Measurements from ENCODE around the gene KIF19. TPM values are rescaled to one million over a fixed set of nuclear protein-coding genes. Genes with fewer than 3 reads are reported as not detected.

KIF19 gene
- polyA plus RNA-seq, 3 donors from 2014 or later = 1.9 to 6.1 (median 4.1) TPM

GRCh38 chr17:74292495-74292894 lies 33.5 kb upstream of the KIF19 start:
- H3K4me1 Mint-ChIP-seq = peaks cover 8 to 12% of the 10 kb centered on the region in 2 donors
- peaks cover 2 to 4% (median 2%) of the 10 kb centered on the region in 3 donors for H3K27me3 Mint-ChIP-seq (ENCODE audit: low read depth in 3 of 3)
- no peaks in the 10 kb centered on the region for H3K36me3 Mint-ChIP-seq
- no peak overlapping the region for H3K4me3 Mint-ChIP-seq
- no peak overlapping the region for H3K27ac Mint-ChIP-seq
- DNase-seq = no peak
- no peaks in the 10 kb centered on the region for H3K9me3 Mint-ChIP-seq

DNA sequence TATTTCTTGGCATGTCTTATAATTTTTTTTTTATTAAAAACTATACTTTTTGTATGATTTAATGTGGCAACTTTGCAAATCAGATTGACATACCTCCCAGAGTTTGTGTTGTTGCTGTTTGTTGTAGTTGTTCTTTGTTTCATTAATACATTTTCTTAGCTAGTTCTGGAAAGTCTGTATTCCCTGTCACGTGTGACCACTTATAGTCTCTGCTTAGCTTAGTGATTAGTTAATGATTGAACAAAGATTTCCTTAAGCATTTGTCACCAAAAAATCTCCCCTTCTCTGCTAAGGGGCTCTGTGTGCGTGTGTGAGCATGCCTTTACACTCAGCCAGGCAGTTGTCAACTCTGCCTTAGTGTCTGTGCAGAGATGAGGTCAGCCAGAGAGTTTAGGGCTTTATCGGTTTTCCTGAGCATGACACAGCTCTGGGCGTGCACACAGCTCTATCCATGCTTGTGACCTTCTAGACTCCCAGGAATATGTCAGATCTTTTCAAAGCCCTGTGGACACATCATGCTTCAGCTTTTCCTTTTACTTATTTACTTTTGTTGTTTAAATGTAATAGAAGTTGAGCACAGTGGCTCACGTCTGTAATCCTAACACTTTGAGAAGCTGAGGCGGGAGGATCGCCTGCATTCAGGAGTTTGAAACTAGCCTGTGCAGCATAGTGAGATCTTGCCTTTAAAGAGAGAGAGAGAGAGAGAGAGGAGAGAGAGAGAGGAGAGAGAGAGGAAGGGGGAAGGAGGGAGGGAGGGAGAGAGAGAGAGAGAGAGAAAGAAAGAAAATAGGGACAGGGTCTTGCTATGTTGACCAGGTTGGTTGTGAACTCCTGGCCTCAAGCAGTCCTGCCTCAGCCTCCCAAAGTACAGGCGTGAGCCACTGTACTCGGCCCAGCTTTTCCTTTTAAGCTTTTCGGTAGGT lies 30.1 kb upstream of the KIF19 start:
- Mint-ChIP-seq H3K36me3 (no peaks in the 10 kb centered on the region), H3K27ac (no peak overlapping the region), H3K4me1 (peaks cover 5 to 10% of the 10 kb centered on the region in 2 donors), H3K4me3 (no peak overlapping the region), H3K27me3 (ENCODE audit: low read depth in 3 of 3) (peaks cover 2 to 4% (median 3%) of the 10 kb centered on the region in 3 donors), H3K9me3 (no peaks in the 10 kb centered on the region)
- DNase-seq = no peak

- no peaks in the 10 kb centered on the region for H3K9me3 Mint-ChIP-seq
- DNase-seq = peak in 2 of 3 donors; percentile 17 to 45
- peak overlapping the region in 4 of 6 donors; percentile 3 to 41 (median 18) for H3K27ac Mint-ChIP-seq
- peaks cover 10 to 11% of the 10 kb centered on the region in 2 donors for H3K4me1 Mint-ChIP-seq
- peaks cover 3 to 6% (median 6%) of the 10 kb centered on the region in 3 donors for H3K27me3 Mint-ChIP-seq (ENCODE audit: low read depth in 3 of 3)
- no peaks in the 10 kb centered on the region for H3K36me3 Mint-ChIP-seq
- no peak overlapping the region for H3K4me3 Mint-ChIP-seq
Observed at GRCh38 chr17:74296548-74296936, 29.5 kb upstream of the KIF19 start.

- Mint-ChIP-seq H3K4me1 (peaks cover 10 to 11% of the 10 kb centered on the region in 2 donors), H3K4me3 (no peak overlapping the region), H3K36me3 (no peaks in the 10 kb centered on the region), H3K27ac (peak overlapping the region in 2 of 6 donors; percentile 2 to 62), H3K27me3 (ENCODE audit: low read depth in 3 of 3) (peaks cover 3 to 6% (median 6%) of the 10 kb centered on the region in 3 donors), H3K9me3 (no peaks in the 10 kb centered on the region)
- no peak for DNase-seq
Observed at GRCh38 chr17:74297941-74298340, 28.1 kb upstream of the KIF19 start.

GRCh38 chr17:74298778-74299177 lies 27.2 kb upstream of the KIF19 start:
- DNase-seq = no peak
- Mint-ChIP-seq H3K36me3 (no peaks in the 10 kb centered on the region), H3K9me3 (no peaks in the 10 kb centered on the region), H3K4me3 (no peak overlapping the region), H3K27me3 (ENCODE audit: low read depth in 3 of 3) (peaks cover 3 to 6% (median 6%) of the 10 kb centered on the region in 3 donors), H3K4me1 (peaks cover 10 to 11% of the 10 kb centered on the region in 2 donors), H3K27ac (no peak overlapping the region)

- no peaks in the 10 kb centered on the region for H3K9me3 Mint-ChIP-seq
- H3K27ac Mint-ChIP-seq = no peak overlapping the region
- peaks cover 10 to 11% of the 10 kb centered on the region in 2 donors for H3K4me1 Mint-ChIP-seq
- no peak overlapping the region for H3K4me3 Mint-ChIP-seq
- H3K27me3 Mint-ChIP-seq (ENCODE audit: low read depth in 3 of 3) = peaks cover 4 to 6% (median 6%) of the 10 kb centered on the region in 3 donors
- no peak for DNase-seq
- no peaks in the 10 kb centered on the region for H3K36me3 Mint-ChIP-seq
Observed at GRCh38 chr17:74299226-74300009, 26.6 kb upstream of the KIF19 start.

DNA sequence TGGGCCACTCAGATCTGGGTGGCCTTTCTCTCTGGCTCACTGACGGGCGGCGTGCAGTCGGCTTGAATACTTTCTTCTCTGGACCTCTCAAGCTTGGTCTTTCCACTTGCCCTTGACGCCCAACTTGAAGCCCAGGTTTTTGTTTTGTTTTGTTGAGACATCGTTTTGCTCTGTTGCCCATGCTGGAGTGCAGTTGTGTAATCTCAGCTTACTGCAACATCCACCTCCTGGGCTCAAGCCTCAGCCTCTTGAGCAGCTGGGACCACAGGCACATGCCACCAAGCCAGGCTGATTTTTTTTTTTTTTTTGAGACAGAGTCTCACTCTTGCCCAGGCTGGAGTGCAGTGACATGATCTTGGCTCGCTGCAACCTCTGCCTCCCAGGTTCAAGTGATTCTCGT lies 22.7 kb upstream of the KIF19 start:
- H3K27ac Mint-ChIP-seq = no peak overlapping the region
- no peak overlapping the region for H3K4me3 Mint-ChIP-seq
- no peaks in the 10 kb centered on the region for H3K36me3 Mint-ChIP-seq
- peaks cover 2 to 6% (median 4%) of the 10 kb centered on the region in 3 donors for H3K27me3 Mint-ChIP-seq (ENCODE audit: low read depth in 3 of 3)
- no peaks in the 10 kb centered on the region for H3K9me3 Mint-ChIP-seq
- H3K4me1 Mint-ChIP-seq = peaks cover 8 to 15% of the 10 kb centered on the region in 2 donors
- no peak for DNase-seq

DNA sequence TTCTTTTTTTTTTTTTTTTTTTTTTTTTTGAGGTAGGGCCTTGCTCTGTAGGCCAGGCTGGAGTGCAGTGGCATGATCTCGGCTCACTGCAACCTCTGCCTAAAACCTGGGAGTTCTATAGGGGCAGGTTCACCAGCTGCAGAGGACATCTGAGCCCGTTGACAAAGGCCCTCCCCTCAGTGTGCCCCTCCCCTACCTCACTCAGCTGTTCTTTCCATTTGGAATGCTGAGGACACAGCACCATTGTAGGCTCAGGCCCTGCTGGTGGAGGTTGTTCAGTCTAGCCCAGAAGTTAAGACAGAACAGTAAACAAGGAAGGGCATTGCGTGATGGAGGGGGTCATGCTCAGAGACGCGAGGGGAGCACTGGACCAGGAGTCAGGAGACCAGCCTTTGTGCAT lies 21.8 kb upstream of the KIF19 start:
- peaks cover 8 to 16% of the 10 kb centered on the region in 2 donors for H3K4me1 Mint-ChIP-seq
- H3K27ac Mint-ChIP-seq = no peak overlapping the region
- no peaks in the 10 kb centered on the region for H3K9me3 Mint-ChIP-seq
- no peak for DNase-seq
- peaks cover 4 to 6% (median 6%) of the 10 kb centered on the region in 3 donors for H3K27me3 Mint-ChIP-seq (ENCODE audit: low read depth in 3 of 3)
- H3K36me3 Mint-ChIP-seq = no peaks in the 10 kb centered on the region
- H3K4me3 Mint-ChIP-seq = no peak overlapping the region

DNA sequence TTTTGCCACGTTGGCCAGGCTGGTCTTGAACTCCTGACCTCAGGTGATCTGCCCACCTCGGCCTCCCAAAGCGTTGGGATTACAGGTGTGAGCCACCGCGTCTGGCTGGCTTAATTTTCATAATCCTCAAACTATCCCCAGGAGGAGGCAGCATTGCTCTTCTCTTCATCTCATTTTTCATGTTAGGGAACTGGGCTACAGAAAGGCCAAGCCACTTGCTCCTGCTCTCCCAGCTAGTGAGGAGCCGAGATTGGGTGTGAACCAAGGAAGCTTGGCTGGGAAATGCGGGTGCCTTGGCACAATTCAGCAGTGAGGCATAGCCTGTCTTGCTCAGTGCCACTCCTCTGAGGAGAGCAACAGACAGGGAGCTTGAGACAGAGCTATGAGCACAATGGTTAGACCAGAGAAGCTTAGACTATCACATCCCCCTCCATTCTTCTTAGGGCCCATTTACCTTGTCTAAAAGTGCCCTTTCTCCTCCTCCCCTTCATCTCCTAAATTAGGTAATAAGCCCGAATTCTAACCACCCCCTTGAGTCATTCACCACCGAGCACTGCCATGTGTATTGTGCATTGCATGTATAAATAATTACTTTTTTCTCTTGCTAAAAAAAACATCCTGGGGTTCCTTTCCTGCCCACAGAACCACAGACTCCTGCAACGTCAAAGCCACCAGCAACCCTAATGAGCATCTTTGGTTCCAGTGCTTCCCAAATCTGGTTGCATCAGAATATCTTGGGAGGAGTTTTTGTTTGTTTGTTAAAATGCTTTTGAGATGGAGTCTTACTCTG lies 20.0 kb upstream of the KIF19 start:
- H3K4me3 Mint-ChIP-seq = no peak overlapping the region
- no peaks in the 10 kb centered on the region for H3K36me3 Mint-ChIP-seq
- peaks cover 8 to 15% of the 10 kb centered on the region in 2 donors for H3K4me1 Mint-ChIP-seq
- no peaks in the 10 kb centered on the region for H3K9me3 Mint-ChIP-seq
- no peak overlapping the region for H3K27ac Mint-ChIP-seq
- no peak for DNase-seq
- H3K27me3 Mint-ChIP-seq (ENCODE audit: low read depth in 3 of 3) = peaks cover 4 to 9% (median 6%) of the 10 kb centered on the region in 3 donors

DNA sequence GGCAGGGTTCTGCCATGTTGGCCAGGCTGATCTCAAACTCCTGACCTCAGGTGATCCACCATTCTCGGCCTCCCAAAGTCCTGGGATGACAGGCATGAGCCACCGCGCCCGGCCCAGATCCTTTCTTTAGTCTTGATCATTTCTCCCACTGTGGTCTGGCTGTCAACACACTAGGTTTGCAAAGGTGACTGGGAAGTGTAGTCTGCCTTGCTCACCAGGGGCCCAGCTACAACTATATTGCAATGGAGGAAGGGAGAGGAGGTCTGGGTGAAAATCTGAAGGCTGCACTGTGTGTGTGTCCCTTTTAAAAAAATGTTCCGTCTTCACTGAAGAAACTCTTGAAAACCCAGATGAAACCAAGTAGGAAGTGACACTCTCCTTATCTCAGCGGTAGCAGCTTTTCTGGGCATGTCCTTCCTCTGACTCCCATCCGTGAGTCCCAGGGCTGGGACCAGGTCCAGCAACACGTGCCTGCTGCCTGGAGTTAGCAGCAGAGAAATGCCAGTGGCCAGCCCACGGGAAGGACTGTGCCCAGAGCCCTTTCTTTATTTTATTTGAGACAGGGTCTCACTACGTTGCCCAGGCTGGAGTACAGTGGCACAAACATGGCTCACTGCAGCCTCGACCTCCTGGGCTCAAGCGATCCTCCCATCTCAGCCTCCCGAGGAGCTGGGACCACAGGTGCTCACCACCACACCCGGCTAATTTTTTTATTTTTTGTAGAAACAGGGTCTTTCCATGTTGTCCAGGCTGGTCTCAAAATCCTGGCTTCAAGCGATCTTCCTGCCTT lies 17.8 kb upstream of the KIF19 start:
- Mint-ChIP-seq H3K27ac (no peak overlapping the region), H3K36me3 (no peaks in the 10 kb centered on the region), H3K9me3 (no peaks in the 10 kb centered on the region)

DNA sequence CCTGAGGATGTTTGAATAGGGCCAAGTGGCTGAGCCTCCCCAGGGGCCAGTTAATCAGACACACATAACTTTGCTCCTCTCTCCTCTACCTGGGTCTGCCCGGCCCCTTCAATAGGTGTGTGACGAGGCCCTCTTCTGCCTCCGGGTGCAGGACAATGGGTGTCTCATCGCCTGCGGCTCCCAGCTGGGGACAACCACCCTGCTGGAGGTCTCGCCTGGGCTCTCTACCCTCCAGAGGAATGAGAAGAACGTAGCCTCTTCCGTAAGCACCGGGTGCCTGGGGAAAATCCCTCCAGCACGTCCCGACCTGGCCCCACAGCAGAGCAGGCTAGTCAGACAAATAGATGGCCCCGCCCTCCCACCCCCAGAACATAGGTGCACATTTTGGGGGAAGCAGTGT lies 16.1 kb upstream of the KIF19 start:
- Mint-ChIP-seq H3K27me3 (ENCODE audit: low read depth in 3 of 3) (peaks cover 2 to 7% (median 2%) of the 10 kb centered on the region in 3 donors), H3K4me1 (peaks cover 6 to 10% of the 10 kb centered on the region in 2 donors), H3K4me3 (no peak overlapping the region), H3K36me3 (no peaks in the 10 kb centered on the region), H3K27ac (no peak overlapping the region), H3K9me3 (no peaks in the 10 kb centered on the region)
- DNase-seq = no peak

More for the DNA sequence above, 17.8 kb upstream of the KIF19 start:
- Mint-ChIP-seq H3K4me3 (no peak overlapping the region), H3K27me3 (ENCODE audit: low read depth in 3 of 3) (peaks cover 2 to 7% (median 4%) of the 10 kb centered on the region in 3 donors), H3K4me1 (peaks cover 6 to 10% of the 10 kb centered on the region in 2 donors)
- no peak for DNase-seq

DNA sequence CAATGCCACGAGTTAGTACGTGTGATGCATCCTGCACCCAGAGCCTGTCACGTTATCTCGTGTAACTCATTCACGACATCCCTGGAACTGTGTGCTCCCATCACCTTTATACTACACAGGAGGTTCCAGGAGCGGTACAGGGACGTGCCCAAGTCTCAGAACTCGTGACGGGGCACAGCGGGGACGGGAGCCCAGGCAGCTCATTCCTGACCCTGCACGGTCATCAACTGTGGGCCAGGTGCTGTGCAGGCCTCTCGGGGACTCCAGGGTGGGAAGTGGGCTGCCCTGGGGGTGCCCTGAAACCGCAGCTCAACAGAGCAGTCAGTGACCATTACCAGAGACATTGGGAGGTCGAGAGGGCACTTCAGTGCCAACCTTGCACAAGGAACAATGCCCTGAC lies 11.1 kb upstream of the KIF19 start:
- Mint-ChIP-seq H3K27me3 (ENCODE audit: low read depth in 3 of 3) (peaks cover 1 to 2% (median 2%) of the 10 kb centered on the region in 3 donors), H3K4me3 (no peak overlapping the region), H3K9me3 (no peaks in the 10 kb centered on the region), H3K27ac (no peak overlapping the region), H3K36me3 (no peaks in the 10 kb centered on the region), H3K4me1 (no peaks in the 10 kb centered on the region)
- no peak for DNase-seq

- H3K4me1 Mint-ChIP-seq = no peaks in the 10 kb centered on the region
- H3K36me3 Mint-ChIP-seq = no peaks in the 10 kb centered on the region
- DNase-seq = no peak
- no peak overlapping the region for H3K27ac Mint-ChIP-seq
- no peaks in the 10 kb centered on the region for H3K9me3 Mint-ChIP-seq
- no peak overlapping the region for H3K4me3 Mint-ChIP-seq
- peaks cover 1 to 2% (median 2%) of the 10 kb centered on the region in 3 donors for H3K27me3 Mint-ChIP-seq (ENCODE audit: low read depth in 3 of 3)
Observed at GRCh38 chr17:74316220-74316619, 9.8 kb upstream of the KIF19 start.
